HG03354 (cell line): ENCODE data around the gene WASHC2C.
"Not testable (repeated sequence)": the region's sequence is repeated elsewhere in the genome, so short reads cannot be mapped to it uniquely, and the experiment has no call there.

Experiments used
- ATAC-seq: cut with Tn5 transposase; IDR thresholded peaks from one replicate; pipeline ENCODE4 v1.9.1; 2021; ENCODE audit warnings: mild to moderate bottlenecking; ENCODE audit not compliant: unreplicated experiment, poor library complexity, severe bottlenecking

WASHC2C gene

GRCh38 chr10:45819552-45819951, 92.5 kb downstream of the WASHC2C start:
- no peak for ATAC-seq

DNA sequence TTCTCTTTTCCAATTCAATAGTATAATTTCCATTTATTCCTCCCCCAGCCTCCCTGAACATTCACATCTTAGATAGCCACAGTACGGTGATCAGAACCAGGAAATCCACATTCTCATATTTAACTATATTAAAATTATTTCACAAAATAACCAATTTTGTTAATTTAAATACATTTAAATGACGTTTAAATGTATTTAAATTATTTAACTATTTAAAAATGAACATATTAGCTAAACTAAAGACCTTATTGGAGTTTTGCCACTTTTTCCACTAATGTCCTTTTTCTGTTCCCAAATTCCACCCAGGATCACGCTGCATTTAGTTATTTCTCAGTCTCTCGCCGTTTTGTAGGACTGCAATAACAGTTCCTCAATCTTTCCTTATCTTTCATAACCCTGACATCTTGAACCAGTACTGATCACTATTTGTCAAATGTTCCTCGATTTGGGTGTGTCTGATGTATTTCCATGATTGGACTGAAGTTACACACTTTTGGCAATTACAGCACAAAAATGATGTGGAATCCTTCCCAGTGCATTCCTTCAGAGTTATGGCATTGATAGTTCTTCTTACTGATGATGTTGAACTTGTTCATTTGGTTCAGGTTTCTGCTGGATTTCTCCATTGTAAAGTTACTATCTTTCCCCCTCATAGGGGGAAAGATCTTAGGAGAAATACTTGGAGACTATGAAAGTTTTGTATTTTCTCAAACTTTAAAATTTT, 93.2 kb downstream of the WASHC2C start:
- not testable (repeated sequence) for ATAC-seq

DNA sequence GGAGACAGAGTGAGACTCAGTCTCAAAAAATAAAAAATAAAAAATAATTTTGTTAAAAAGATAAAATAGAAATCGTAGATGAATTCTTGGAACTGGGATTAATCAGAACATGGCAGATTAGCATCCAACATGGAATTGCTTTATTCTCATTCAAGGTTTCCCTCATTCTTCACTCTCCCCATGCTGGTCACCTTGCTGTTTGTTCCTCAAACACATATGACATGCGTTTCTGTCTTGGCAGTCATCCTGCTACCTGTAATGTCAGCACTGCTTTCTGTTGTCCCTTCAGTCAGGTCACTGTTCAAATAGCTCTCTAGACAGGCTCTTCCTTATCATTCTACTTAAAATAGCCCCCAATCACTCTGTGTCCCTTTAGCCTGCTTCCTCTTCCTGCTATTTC, 95.9 kb downstream of the WASHC2C start:
- not testable (repeated sequence) for ATAC-seq
